ENCODE data around the gene PLEKHG5.

The PLEKHG5 gene

DNA sequence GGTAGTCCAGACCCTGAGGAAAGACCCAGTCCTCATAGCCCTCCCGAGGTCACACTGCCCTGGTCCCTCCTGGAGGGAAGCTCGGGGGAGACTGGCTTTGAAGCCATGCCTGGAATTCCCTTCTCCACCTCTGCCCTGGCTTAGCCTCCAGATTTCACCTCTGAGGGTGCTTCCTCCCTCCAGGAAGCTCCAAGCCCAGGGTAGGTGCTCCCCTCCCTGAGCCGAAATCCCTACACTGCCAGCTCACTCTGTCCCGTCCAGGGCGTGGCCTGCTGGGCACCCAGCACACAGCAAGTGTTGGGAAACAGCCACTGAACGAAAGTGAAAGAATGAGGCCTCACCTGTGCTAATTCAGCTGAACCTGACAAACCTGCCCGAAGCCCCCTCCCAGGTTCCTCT, 19.5 kb downstream of the PLEKHG5 start:
- H3K27ac Mint-ChIP-seq, result no peak overlapping the region
- H3K4me1 Mint-ChIP-seq, result peaks cover 19% of the 10 kb centered on the region
- no peak overlapping the region for H3K4me3 Mint-ChIP-seq
- H3K27me3 Mint-ChIP-seq (ENCODE audit: low read depth, poor library complexity), result peaks cover 20% of the 10 kb centered on the region
- TF ChIP-seq, protein P1, sequence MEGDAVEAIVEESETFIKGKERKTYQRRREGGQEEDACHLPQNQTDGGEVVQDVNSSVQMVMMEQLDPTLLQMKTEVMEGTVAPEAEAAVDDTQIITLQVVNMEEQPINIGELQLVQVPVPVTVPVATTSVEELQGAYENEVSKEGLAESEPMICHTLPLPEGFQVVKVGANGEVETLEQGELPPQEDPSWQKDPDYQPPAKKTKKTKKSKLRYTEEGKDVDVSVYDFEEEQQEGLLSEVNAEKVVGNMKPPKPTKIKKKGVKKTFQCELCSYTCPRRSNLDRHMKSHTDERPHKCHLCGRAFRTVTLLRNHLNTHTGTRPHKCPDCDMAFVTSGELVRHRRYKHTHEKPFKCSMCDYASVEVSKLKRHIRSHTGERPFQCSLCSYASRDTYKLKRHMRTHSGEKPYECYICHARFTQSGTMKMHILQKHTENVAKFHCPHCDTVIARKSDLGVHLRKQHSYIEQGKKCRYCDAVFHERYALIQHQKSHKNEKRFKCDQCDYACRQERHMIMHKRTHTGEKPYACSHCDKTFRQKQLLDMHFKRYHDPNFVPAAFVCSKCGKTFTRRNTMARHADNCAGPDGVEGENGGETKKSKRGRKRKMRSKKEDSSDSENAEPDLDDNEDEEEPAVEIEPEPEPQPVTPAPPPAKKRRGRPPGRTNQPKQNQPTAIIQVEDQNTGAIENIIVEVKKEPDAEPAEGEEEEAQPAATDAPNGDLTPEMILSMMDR (IDR thresholded peaks at IDR 0.05), result no peak
- peaks cover 17% of the 10 kb centered on the region for H3K36me3 Mint-ChIP-seq (ENCODE audit: low read depth)
- no peak for DNase-seq
- H3K9me3 Mint-ChIP-seq, result no peaks in the 10 kb centered on the region

DNA sequence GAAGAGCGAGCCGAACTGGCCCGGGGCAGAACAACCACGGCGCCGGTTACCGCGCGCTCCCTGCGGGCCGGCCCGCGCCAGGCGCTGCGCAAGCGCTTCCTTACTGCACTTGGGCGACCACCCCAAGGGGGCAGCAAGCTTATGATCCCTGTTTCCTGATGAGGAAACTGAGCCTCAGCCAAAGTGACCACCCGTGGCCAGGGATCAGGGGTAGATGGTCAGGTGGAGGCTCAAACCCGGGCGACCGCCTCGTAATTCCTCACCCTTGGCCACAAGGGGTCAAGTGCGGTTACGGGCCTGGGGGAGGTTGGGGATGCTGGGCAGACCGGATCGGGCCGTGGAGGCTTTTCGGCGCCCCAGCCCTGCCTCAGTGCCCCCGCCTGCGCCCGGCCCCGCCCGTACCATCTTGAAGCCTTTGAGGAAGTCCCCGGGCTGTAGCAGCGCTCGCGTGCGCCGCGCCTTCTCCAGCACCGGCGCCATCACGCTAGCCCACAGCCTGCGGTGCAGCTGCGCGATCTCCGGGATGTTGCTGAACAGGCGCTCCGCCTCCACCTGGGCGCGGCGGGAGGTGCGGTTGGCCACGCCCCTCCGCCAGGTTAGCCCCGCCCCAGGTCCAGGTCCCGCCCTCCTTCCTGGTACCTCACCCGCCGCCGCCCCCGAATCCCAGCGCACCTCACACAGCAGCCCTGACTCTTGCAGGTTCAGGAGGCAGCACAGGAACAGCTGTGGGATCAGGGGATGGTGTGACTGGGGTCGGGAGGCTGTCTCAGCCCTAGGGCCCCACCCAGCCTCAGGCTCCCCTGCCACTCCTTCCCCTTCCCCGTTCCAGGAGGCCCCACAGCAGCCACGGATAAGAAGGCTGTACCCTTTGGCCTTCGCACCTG, 20.1 kb downstream of the PLEKHG5 start:
- Mint-ChIP-seq H3K27me3 (ENCODE audit: low read depth, poor library complexity) (peaks cover 26% of the 10 kb centered on the region), H3K27ac (no peak overlapping the region), H3K9me3 (no peaks in the 10 kb centered on the region), H3K36me3 (ENCODE audit: low read depth) (peaks cover 17% of the 10 kb centered on the region), H3K4me3 (no peak overlapping the region), H3K4me1 (peaks cover 13% of the 10 kb centered on the region)
- no peak for DNase-seq
- TF ChIP-seq, protein P1 (IDR thresholded peaks at IDR 0.05), result no peak

DNA sequence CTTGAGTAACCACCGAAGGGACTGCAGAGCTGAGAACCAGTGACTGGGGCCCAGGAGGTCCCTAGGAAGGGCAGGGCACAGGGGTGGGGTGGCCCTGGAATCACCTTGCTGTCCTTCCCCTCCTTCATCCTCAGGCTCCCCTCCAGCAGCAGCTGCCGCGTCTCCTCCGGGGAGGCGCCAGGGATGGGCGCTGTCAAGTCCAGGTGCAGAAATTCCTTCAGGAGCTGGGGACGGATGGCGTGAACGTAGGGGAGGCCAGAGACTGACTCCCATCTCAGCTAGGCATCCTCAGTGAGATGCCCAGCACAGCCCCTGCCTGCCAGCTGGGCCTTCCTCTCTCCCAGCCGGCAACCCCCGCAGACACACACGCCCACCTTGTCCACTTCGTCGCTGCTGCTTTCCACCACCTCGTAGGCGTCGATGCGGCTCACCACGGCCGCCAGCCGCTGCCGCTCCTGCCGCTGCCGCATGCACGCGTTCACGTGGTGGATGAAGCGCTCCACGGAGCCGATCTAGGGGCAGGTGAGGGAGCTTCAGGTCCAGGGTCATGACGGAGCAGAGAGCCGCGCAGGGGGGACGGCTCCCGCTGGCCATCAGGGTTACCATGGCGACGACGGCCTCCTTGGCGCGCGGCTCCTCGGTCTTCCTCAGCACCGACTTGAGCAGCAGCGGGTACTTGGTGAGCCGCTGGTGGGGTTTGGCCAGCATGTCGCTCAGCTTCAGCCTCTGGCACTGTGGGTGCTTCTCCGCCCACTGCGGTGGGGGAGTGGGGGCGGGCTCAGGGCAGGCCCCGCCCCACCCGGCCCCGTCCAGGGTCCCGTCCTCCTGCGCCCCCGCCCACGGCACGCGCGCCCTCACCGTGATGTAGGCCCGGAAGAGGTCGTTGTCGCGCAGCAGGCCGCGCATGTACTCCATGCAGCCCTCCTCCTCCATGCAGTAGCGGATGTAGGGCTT, 21.1 kb downstream of the PLEKHG5 start:
- H3K4me1 Mint-ChIP-seq, result peaks cover 6% of the 10 kb centered on the region
- H3K27me3 Mint-ChIP-seq (ENCODE audit: low read depth, poor library complexity), result peaks cover 29% of the 10 kb centered on the region
- DNase-seq, result no peak
- no peak overlapping the region for H3K4me3 Mint-ChIP-seq
- H3K27ac Mint-ChIP-seq, result no peak overlapping the region
- H3K9me3 Mint-ChIP-seq, result no peaks in the 10 kb centered on the region
- peaks cover 17% of the 10 kb centered on the region for H3K36me3 Mint-ChIP-seq (ENCODE audit: low read depth)
- TF ChIP-seq, protein P1 (IDR thresholded peaks at IDR 0.05), result no peak

DNA sequence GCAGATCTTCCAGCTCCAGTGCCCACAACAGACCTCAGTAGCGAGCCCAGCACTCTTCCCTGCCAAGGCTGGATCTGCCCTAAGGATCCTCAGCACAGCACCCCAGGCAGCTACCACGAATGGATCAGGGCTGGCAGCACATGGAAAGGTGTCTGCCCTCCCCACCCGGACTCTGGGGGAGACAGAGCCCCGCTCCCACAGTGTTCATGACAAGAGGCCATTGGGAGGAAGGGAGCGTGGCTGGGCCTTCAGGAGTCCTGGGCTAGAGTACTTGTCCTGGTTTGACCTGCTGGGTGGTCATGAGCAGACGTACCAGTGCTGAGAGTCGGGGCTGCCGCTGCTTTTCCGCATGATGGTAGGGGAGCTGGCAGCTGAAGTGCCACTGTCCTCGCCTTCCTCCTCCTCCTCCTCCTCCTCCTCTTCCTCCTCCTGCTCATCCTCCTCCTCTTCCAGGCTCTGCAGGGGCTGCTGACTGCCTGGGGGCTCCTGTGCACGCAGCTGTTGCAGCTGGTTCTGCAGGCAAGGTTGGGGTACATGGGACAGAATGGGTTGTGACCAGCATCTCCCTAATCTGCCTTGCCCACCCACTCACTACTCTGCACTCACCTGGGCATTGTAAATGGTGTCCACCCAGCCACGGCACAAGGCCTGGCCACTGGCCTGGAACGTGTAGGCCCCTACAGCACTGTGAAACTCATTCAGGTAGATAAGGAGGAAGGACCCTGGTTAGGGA, 22.6 kb downstream of the PLEKHG5 start:
- no peak for DNase-seq
- H3K4me3 Mint-ChIP-seq, result no peak overlapping the region
- TF ChIP-seq, protein P1 (IDR thresholded peaks at IDR 0.05), result no peak
- H3K4me1 Mint-ChIP-seq, result no peaks in the 10 kb centered on the region
- H3K36me3 Mint-ChIP-seq (ENCODE audit: low read depth), result peaks cover 17% of the 10 kb centered on the region
- no peaks in the 10 kb centered on the region for H3K9me3 Mint-ChIP-seq
- H3K27me3 Mint-ChIP-seq (ENCODE audit: low read depth, poor library complexity), result peaks cover 42% of the 10 kb centered on the region
- H3K27ac Mint-ChIP-seq, result no peak overlapping the region

DNA sequence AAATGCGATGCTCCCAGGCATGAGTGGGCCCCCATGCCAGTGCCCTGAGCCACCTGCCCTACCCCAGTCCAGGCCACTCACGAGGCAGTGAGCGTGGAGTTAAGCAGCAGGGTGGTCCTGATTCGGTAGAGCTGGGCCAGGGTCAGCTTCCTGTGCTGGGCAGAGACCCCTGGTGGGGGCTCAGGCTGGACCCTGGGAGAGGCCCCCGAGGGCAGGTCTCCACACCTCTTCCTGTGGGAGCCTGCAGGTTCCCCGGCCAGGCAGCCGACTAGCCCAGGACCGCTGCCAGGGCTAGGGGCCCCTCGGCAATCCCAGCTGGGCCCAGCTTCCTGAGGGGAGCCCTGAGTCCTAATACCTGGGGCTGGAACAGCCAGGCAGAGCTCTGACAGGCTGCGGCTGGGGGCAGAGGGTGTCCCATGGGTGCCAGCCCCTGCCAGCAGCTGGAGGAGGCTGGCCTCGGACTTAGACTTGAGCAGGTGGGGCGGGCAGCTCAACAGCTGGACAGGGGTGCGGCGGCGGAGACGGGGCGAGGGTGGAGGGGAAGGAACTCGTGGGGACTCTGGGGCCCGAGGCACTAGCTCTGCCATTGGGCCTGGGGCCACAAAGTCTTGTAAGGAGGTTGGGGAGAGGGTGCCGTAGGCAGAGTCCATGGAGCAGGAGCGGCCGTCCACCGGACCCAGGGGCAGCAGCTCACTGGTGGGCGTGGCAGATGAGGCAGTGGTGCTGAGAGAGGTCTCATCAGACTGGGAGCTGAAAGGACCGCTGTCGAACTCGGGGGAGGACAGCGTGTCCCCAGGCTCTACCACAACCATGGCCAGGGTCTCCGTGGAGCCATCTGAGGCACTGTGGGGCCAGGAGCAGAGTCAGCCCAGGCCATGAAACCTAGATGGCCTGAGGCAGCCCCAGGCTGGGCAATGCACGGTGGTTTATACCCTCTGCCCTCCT, 23.5 kb downstream of the PLEKHG5 start:
- H3K9me3 Mint-ChIP-seq, result no peaks in the 10 kb centered on the region
- H3K4me1 Mint-ChIP-seq, result no peaks in the 10 kb centered on the region
- no peak for DNase-seq
- H3K27me3 Mint-ChIP-seq (ENCODE audit: low read depth, poor library complexity), result peaks cover 45% of the 10 kb centered on the region
- peaks cover 19% of the 10 kb centered on the region for H3K36me3 Mint-ChIP-seq (ENCODE audit: low read depth)
- H3K27ac Mint-ChIP-seq, result no peak overlapping the region
- TF ChIP-seq, protein P1 (IDR thresholded peaks at IDR 0.05), result no peak
- no peak overlapping the region for H3K4me3 Mint-ChIP-seq
